H9 (cell line): ENCODE data around the gene RANBP17. TPM values are rescaled to one million over a fixed set of nuclear protein-coding genes. Genes with fewer than 3 reads are reported as not detected.

Source experiments
- DNase-seq: peaks from one replicate; pipeline ENCODE4 v3.0.0-alpha.2; 2017
- H2AFZ ChIP-seq: one replicate; pipeline ENCODE4 v1.6.1; 2013; ENCODE audit warnings: mild to moderate bottlenecking, low read length, control low read depth, moderate library complexity
- H2AK5ac ChIP-seq: 2 replicates; pipeline ENCODE4 v1.6.1; 2013; ENCODE audit warnings: low read length, control low read depth, mixed read lengths; ENCODE audit not compliant: insufficient read length
- H2BK120ac ChIP-seq: one replicate; pipeline ENCODE4 v1.6.1; 2013; ENCODE audit warnings: low read depth, mild to moderate bottlenecking, low read length, control low read depth, inconsistent platforms; ENCODE audit not compliant: poor library complexity, severe bottlenecking
- H2BK12ac ChIP-seq: 2 replicates; pipeline ENCODE4 v1.6.1; 2013; ENCODE audit warnings: low read length, control low read depth, mixed read lengths, low read depth; ENCODE audit not compliant: insufficient read length
- H2BK15ac ChIP-seq: 2 replicates; pipeline ENCODE4 v1.6.1; 2013; ENCODE audit warnings: low read depth, low read length, control low read depth
- H2BK20ac ChIP-seq: one replicate; pipeline ENCODE4 v1.6.1; 2013; ENCODE audit warnings: low read depth, mild to moderate bottlenecking, low read length, control low read depth, inconsistent platforms; ENCODE audit not compliant: poor library complexity, severe bottlenecking
- H2BK5ac ChIP-seq: 2 replicates; pipeline ENCODE4 v1.6.1; 2013; ENCODE audit warnings: low read length, control low read depth, mixed read lengths; ENCODE audit not compliant: insufficient read length
- H3K14ac ChIP-seq: 2 replicates; pipeline ENCODE4 v1.6.1; 2013; ENCODE audit warnings: low read length, control low read depth; ENCODE audit not compliant: insufficient read depth
- H3K18ac ChIP-seq: 2 replicates; pipeline ENCODE4 v1.6.1; 2013; ENCODE audit warnings: low read depth, mild to moderate bottlenecking, mixed read lengths, low read length, control low read depth; ENCODE audit not compliant: insufficient read length
- H3K23ac ChIP-seq: 2 replicates; pipeline ENCODE4 v1.6.1; 2013; ENCODE audit warnings: low read length, control low read depth, mixed read lengths, low read depth; ENCODE audit not compliant: insufficient read length
- H3K23me2 ChIP-seq: 2 replicates; pipeline ENCODE4 v1.6.1; 2013; ENCODE audit warnings: low read depth, mild to moderate bottlenecking, mixed read lengths, low read length, control low read depth; ENCODE audit not compliant: insufficient read length, poor library complexity, severe bottlenecking
- H3K27ac ChIP-seq: 2 replicates; pipeline ENCODE4 v1.5.1; 2013; ENCODE audit warnings: low read length, control low read depth, mixed read lengths, low read depth; ENCODE audit not compliant: insufficient read length
- H3K27me3 ChIP-seq: 2 replicates; pipeline ENCODE4 v1.6.1; 2013; ENCODE audit warnings: low read length, control low read depth, inconsistent platforms; ENCODE audit not compliant: insufficient read depth
- H3K4ac ChIP-seq: 2 replicates; pipeline ENCODE4 v1.6.1; 2013; ENCODE audit warnings: low read depth, mild to moderate bottlenecking, control low read depth, inconsistent platforms, low read length, moderate library complexity
- H3K4me1 ChIP-seq: 2 replicates; pipeline ENCODE4 v1.6.1; 2013; ENCODE audit warnings: low read length, control low read depth, inconsistent platforms; ENCODE audit not compliant: insufficient read depth
- H3K4me2 ChIP-seq: 2 replicates; pipeline ENCODE4 v1.6.1; 2013; ENCODE audit warnings: low read length, control low read depth, mixed read lengths; ENCODE audit not compliant: insufficient read length, insufficient read depth
- H3K56ac ChIP-seq: 2 replicates; pipeline ENCODE4 v1.6.1; 2013; ENCODE audit warnings: low read depth, mild to moderate bottlenecking, mixed read lengths, low read length, control low read depth; ENCODE audit not compliant: insufficient read length
- H3K79me1 ChIP-seq: 2 replicates; pipeline ENCODE4 v1.6.1; 2013; ENCODE audit warnings: low read depth, mild to moderate bottlenecking, moderate library complexity, low read length, control low read depth, inconsistent platforms; ENCODE audit not compliant: insufficient read depth, poor library complexity, severe bottlenecking
- H3K79me2 ChIP-seq: 2 replicates; pipeline ENCODE4 v1.6.1; 2013; ENCODE audit warnings: low read length, control low read depth, inconsistent platforms; ENCODE audit not compliant: insufficient read depth
- H3K9ac ChIP-seq: 2 replicates; pipeline ENCODE4 v1.6.1; 2013; ENCODE audit warnings: low read length, control low read depth, mixed read lengths; ENCODE audit not compliant: insufficient read length; ENCODE audit errors: extremely low read depth
- H3K9me3 ChIP-seq: one replicate; pipeline ENCODE4 v1.6.1; 2013; ENCODE audit warnings: low read depth, low read length, inconsistent platforms; ENCODE audit not compliant: control insufficient read depth
- H3T11ph ChIP-seq: one replicate; pipeline ENCODE4 v1.6.1; 2013; ENCODE audit warnings: mild to moderate bottlenecking, low read length, control low read depth, inconsistent platforms
- H4K20me1 ChIP-seq: one replicate; pipeline ENCODE4 v1.6.1; 2013; ENCODE audit not compliant: control insufficient read depth, insufficient read length, insufficient read depth
- H4K5ac ChIP-seq: 2 replicates; pipeline ENCODE4 v1.6.1; 2013; ENCODE audit warnings: low read depth, mild to moderate bottlenecking, mixed read lengths, low read length, control low read depth; ENCODE audit not compliant: insufficient read length
- H4K8ac ChIP-seq: replicated peaks from 2 replicates; pipeline ENCODE4 v1.6.1; 2013; ENCODE audit warnings: low read length, control low read depth, mixed read lengths, low read depth; ENCODE audit not compliant: insufficient read length
- H4K91ac ChIP-seq: 2 replicates; pipeline ENCODE4 v1.6.1; 2013; ENCODE audit warnings: low read depth, mild to moderate bottlenecking, moderate library complexity, mixed read lengths, low read length, control low read depth; ENCODE audit not compliant: insufficient read length
- H3K27ac Mint-ChIP-seq, 3 experiments: 2 replicates in 2 of 3; 3 replicates in 1 of 3; pipeline ENCODE4 v1.8.0; 2020 to 2021; ENCODE audit warnings: mixed read lengths in 3 of 3, mild to moderate bottlenecking in 1 of 3, moderate library complexity in 1 of 3
- H3K27me3 Mint-ChIP-seq: 2 replicates; pipeline ENCODE4 v1.8.0; 2021; ENCODE audit warnings: low read depth, mild to moderate bottlenecking, moderate library complexity, mixed read lengths
- H3K36me3 Mint-ChIP-seq, 3 experiments: 2 replicates in 2 of 3; 3 replicates in 1 of 3; pipeline ENCODE4 v1.8.0; 2020 to 2021; ENCODE audit warnings: low read depth in 3 of 3, mixed read lengths in 3 of 3; ENCODE audit not compliant: insufficient read depth in 1 of 3
- H3K4me1 Mint-ChIP-seq, 2 experiments: 2 replicates each; pipeline ENCODE4 v1.8.0; 2020; ENCODE audit warnings: mixed read lengths in 2 of 2
- H3K4me3 Mint-ChIP-seq, 2 experiments: 2 replicates in 1 of 2; 3 replicates in 1 of 2; pipeline ENCODE4 v1.8.0; 2020 to 2021; ENCODE audit warnings: mild to moderate bottlenecking in 2 of 2, mixed read lengths in 2 of 2, moderate library complexity in 1 of 2
- H3K9me3 Mint-ChIP-seq, 2 experiments: 2 replicates in 1 of 2; 3 replicates in 1 of 2; pipeline ENCODE4 v1.8.0; 2020; ENCODE audit warnings: mild to moderate bottlenecking in 2 of 2, mixed read lengths in 2 of 2, moderate library complexity in 1 of 2
- WGBS: extraction: QIAGEN DNeasy Blood & Tissue Kit; methylation state at CpG from one replicate; pipeline ENCODE4 v1.1.7; 2013; ENCODE audit warnings: missing lambda C conversion rate, low lambda C conversion rate, mixed read lengths; ENCODE audit not compliant: insufficient read length; ENCODE audit errors: extremely low coverage; 5-methylcytosine and 5-hydroxymethylcytosine counted together
- total RNA-seq: library from RNA; stranded (reverse); gene quantifications from 2 replicates; pipeline ENCODE4 v1.2.1, GENCODE V29; 2021
- TF ChIP-seq, protein P1 (sequence below): fragments of 200-600 bp; sonication (generic); conservative IDR thresholded peaks from 3 replicates; pipeline ENCODE4 v1.8.0; 2021; ENCODE audit warnings: antibody characterized with exemption, mild to moderate bottlenecking

RANBP17 gene
- total RNA-seq, 1 experiment from 2014 or later, result 16.5 TPM

GRCh38 chr5:170882345-170882744 is 20.5 kb downstream of the RANBP17 start:
- no peak overlapping the region for H3K14ac ChIP-seq
- H4K20me1 ChIP-seq, result no peaks in the 10 kb centered on the region
- H3T11ph ChIP-seq, result no peak overlapping the region
- peaks cover 3% of the 10 kb centered on the region for H3K79me1 ChIP-seq
- H3K23me2 ChIP-seq, result no peaks in the 10 kb centered on the region
- no peaks in the 10 kb centered on the region for H3K27me3 ChIP-seq
- no peaks in the 10 kb centered on the region for H3K27me3 Mint-ChIP-seq
- no peaks in the 10 kb centered on the region for H3K9me3 ChIP-seq
- H2BK15ac ChIP-seq, result no peak overlapping the region
- no peak overlapping the region for H3K4me3 Mint-ChIP-seq
- no peak overlapping the region for H3K9ac ChIP-seq
- no peak overlapping the region for H2AFZ ChIP-seq
- H4K91ac ChIP-seq, result no peak overlapping the region
- H3K4ac ChIP-seq, result no peak overlapping the region
- TF ChIP-seq, protein P1, sequence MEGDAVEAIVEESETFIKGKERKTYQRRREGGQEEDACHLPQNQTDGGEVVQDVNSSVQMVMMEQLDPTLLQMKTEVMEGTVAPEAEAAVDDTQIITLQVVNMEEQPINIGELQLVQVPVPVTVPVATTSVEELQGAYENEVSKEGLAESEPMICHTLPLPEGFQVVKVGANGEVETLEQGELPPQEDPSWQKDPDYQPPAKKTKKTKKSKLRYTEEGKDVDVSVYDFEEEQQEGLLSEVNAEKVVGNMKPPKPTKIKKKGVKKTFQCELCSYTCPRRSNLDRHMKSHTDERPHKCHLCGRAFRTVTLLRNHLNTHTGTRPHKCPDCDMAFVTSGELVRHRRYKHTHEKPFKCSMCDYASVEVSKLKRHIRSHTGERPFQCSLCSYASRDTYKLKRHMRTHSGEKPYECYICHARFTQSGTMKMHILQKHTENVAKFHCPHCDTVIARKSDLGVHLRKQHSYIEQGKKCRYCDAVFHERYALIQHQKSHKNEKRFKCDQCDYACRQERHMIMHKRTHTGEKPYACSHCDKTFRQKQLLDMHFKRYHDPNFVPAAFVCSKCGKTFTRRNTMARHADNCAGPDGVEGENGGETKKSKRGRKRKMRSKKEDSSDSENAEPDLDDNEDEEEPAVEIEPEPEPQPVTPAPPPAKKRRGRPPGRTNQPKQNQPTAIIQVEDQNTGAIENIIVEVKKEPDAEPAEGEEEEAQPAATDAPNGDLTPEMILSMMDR, result no peak
- H3K27ac Mint-ChIP-seq, result no peak overlapping the region
- H3K4me1 ChIP-seq, result no peaks in the 10 kb centered on the region; the same call in 1 of the 2 replicates
- no peak overlapping the region for H4K8ac ChIP-seq
- no peak for DNase-seq
- WGBS, result no CpG with 5 or more reads among the region's 3 CpGs
- H2AK5ac ChIP-seq, result no peak overlapping the region
- H4K5ac ChIP-seq, result no peak overlapping the region
- H3K56ac ChIP-seq, result no peak overlapping the region
- no peak overlapping the region for H3K27ac ChIP-seq
- no peak overlapping the region for H2BK20ac ChIP-seq
- H3K23ac ChIP-seq, result no peak overlapping the region
- H3K9me3 Mint-ChIP-seq, result no peaks in the 10 kb centered on the region
- H2BK5ac ChIP-seq, result no peak overlapping the region
- H3K36me3 Mint-ChIP-seq, result peaks cover 0 to 19% (median 0%) of the 10 kb centered on the region in 3 experiments; a peak in 4 of 7 replicates
- H3K4me2 ChIP-seq, result no peak overlapping the region
- no peak overlapping the region for H3K18ac ChIP-seq
- H3K79me2 ChIP-seq, result no peaks in the 10 kb centered on the region
- H2BK120ac ChIP-seq, result no peak overlapping the region
- H3K4me1 Mint-ChIP-seq, result 0 out of 4 replicates have a peak, but pooled peaks cover 0 to 2% of the 10 kb centered on the region in 2 experiments
- no peak overlapping the region for H2BK12ac ChIP-seq
